ENCODE data around the gene CRIP3. TPM values are rescaled to one million over a fixed set of nuclear protein-coding genes. Genes with fewer than 3 reads are reported as not detected.

The CRIP3 gene
- total and polyA plus RNA-seq, 2 of the 13 experiments (the other 11 are each of a cell fraction or from before 2014, with no cell fraction given): 6.3 to 9.3 TPM

GRCh38 chr6:43308101-43308989, at the start of gene CRIP3 (continued):
- TF ChIP-seq SKI (IDR thresholded peaks at IDR 0.05; ENCODE audit: partially characterized antibody) (no peak), LCORL (IDR thresholded peaks at IDR 0.05) (no peak), LCORL (CRISPR knock-in tag; IDR thresholded peaks at IDR 0.05) (peak; percentile 69; the same call in 1 of the 2 replicates), HMGXB4 (CRISPR knock-in tag; IDR thresholded peaks at IDR 0.05; ENCODE audit: borderline replicate concordance in 1 of 2, low read depth in 1 of 2) (peak in 1 of 2 experiments; percentile 31; a peak in 2 of 4 replicates), ZNF709 (CRISPR knock-in tag; IDR thresholded peaks at IDR 0.05) (no peak), ZBTB38 (CRISPR knock-in tag; IDR thresholded peaks at IDR 0.05) (peak; percentile 90), JUN (CRISPR knock-in tag; IDR thresholded peaks at IDR 0.05) (0 out of 2 replicates have a peak, but pooled peaks have one; percentile 7), ZBTB44 (CRISPR knock-in tag; IDR thresholded peaks at IDR 0.05) (no peak), RBAK (CRISPR knock-in tag; IDR thresholded peaks at IDR 0.05) (0 out of 2 replicates have a peak, but pooled peaks have one; percentile 8), MXD1 (CRISPR knock-in tag; IDR thresholded peaks at IDR 0.05) (peak; percentile 23; the same call in 1 of the 2 replicates), HOXA7 (CRISPR knock-in tag; IDR thresholded peaks at IDR 0.05) (no peak), ZNF256 (CRISPR knock-in tag; conservative IDR thresholded peaks at IDR 0.05) (no peak), ZNF12 (CRISPR knock-in tag; IDR thresholded peaks at IDR 0.05) (no peak), ZNF607 (CRISPR knock-in tag; IDR thresholded peaks at IDR 0.05; ENCODE audit: borderline replicate concordance) (peak; percentile 69; the same call in 1 of the 2 replicates), HNRNPH1 (optimal IDR thresholded peaks at IDR 0.05; ENCODE audit: low read depth, low read length) (no peak), ZNF883 (CRISPR knock-in tag; IDR thresholded peaks at IDR 0.05; ENCODE audit: not compliant biosample characterization) (peak; percentile 69), KLF16 (CRISPR knock-in tag; IDR thresholded peaks at IDR 0.05) (peak in 1 of 2 experiments; percentile 77; a peak in 1 of 4 replicates), HOXD1 (CRISPR knock-in tag; IDR thresholded peaks at IDR 0.05) (no peak), HIVEP1 (CRISPR knock-in tag; IDR thresholded peaks at IDR 0.05) (0 out of 2 replicates have a peak, but pooled peaks have one; percentile 35), TARDBP (CRISPR knock-in tag; IDR thresholded peaks at IDR 0.05) (peak; percentile 27; the same call in 1 of the 2 replicates), DNMT1 (CRISPR knock-in tag; IDR thresholded peaks at IDR 0.05) (no peak), NFRKB (IDR thresholded peaks at IDR 0.05) (no peak), XRCC5 (optimal IDR thresholded peaks at IDR 0.05; ENCODE audit: low read length) (peak; percentile 74), ZEB1 (IDR thresholded peaks at IDR 0.05; ENCODE audit: insufficient replicate concordance, low read depth) (no peak), NR2F2 (IDR thresholded peaks at IDR 0.05; ENCODE audit: borderline replicate concordance, low read depth) (no peak), ZNF296 (CRISPR knock-in tag; conservative IDR thresholded peaks at IDR 0.05) (no peak; the same call in 1 of the 2 replicates), KMT2B (CRISPR knock-in tag; IDR thresholded peaks at IDR 0.05) (peak; percentile 70), ZNF614 (CRISPR knock-in tag; IDR thresholded peaks at IDR 0.05; ENCODE audit: borderline replicate concordance) (no peak)
